Mucosa of descending colon (tissue), 3 donors: ENCODE results near the gene NAA80. TPM values are rescaled to one million over a fixed set of nuclear protein-coding genes. Genes with fewer than 3 reads are reported as not detected.

Experiments
- ATAC-seq: fragments of 200-7000 bp; cut with Tn5 transposase; one replicate; pipeline ENCODE4 v1.9.1; 2020; ENCODE audit warnings: mild to moderate bottlenecking, moderate library complexity
- DNase-seq, 3 donors: peaks; one replicate each; pipeline ENCODE4 v3.0.0-alpha.2; 2020
- H3K36me3 ChIP-seq: fragments of 200-600 bp; one replicate; pipeline ENCODE4 v1.8.0; 2021; ENCODE audit warnings: low read depth, mild to moderate bottlenecking
- H3K4me1 ChIP-seq: fragments of 200-600 bp; one replicate; pipeline ENCODE4 v1.8.0; 2021; ENCODE audit warnings: low read depth, mild to moderate bottlenecking
- H3K4me3 ChIP-seq: fragments of 200-600 bp; one replicate; pipeline ENCODE4 v1.8.0; 2021; ENCODE audit warnings: mild to moderate bottlenecking
- H3K9me3 ChIP-seq: fragments of 200-600 bp; one replicate; pipeline ENCODE4 v1.8.0; 2021; ENCODE audit warnings: mild to moderate bottlenecking
- intact Hi-C, 2 donors: fragments of 100-400 bp; cut with DNase I in 1 of 2; cut with micrococcal nuclease in 1 of 2; formaldehyde crosslinking; loops; one replicate each; pipeline versions ENCODE4 v1.11.0 to v1.11.1; 2022; cut with DNase I, micrococcal nuclease
- total RNA-seq, 3 donors: library from RNA; stranded (reverse); fragmentation: NEBNext Ultra II Directional in 2 of 3; extraction: Animal tissue kit (Norgen Biotek cat#: 25700) in 2 of 3; gene quantifications; one replicate each; pipeline versions ENCODE4 v1.2.1 to v1.2.4, GENCODE V29; 2021 to 2023
- TF ChIP-seq, protein P1 (sequence below): fragments of 200-600 bp; IDR thresholded peaks from one replicate; pipeline ENCODE4 v1.8.0; 2022; ENCODE audit warnings: antibody characterized with exemption, mild to moderate bottlenecking
- donor health status: DM: no; HTN: no; CAD: no; lungs with moderate emphysema.
- donor health status: DM: no; HTN: no; CAD: no.
- donor health status: DM: no; HTN: yes; CAD: no.

Gene NAA80
- total RNA-seq, 3 donors from 2014 or later = 7.0 to 10.1 (median 8.4) TPM

DNA sequence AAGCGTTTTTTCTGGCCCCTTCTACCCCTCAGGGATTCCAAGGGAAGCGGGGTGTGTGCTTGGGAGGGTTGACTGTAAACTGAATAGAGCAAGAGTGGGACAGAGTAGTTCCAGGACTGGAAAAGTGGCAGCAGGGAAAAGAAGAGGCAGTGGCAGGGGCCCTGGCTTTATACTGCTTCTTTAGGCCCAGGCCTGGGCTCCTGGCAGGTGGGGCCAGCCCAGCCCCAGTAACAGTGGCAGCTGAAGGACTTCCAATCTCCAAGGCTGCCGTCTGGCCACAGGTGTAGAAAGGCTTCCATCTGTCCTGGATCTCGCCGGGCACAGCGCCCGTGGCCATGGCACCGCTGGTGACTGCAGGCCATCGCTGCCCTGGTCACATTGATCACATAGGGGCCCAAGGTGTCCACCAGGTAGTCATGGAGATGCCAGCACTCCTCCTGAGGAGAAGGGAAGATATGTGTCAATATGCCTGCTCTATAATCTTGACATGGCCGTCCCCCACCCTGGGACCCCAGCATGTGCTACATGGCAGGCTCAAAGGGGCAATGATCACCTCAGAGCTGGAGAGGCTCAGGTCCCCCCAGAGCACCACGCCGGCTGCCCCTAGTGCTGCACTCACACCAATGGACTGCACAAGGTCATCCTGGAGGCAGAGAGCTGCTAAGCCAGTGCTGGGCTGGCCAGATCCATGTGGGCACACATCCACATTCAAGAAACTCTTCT is 6.0 kb downstream of the NAA80 start:
- no peaks in the 10 kb centered on the region for H3K9me3 ChIP-seq
- no peak for ATAC-seq
- TF ChIP-seq, protein P1, sequence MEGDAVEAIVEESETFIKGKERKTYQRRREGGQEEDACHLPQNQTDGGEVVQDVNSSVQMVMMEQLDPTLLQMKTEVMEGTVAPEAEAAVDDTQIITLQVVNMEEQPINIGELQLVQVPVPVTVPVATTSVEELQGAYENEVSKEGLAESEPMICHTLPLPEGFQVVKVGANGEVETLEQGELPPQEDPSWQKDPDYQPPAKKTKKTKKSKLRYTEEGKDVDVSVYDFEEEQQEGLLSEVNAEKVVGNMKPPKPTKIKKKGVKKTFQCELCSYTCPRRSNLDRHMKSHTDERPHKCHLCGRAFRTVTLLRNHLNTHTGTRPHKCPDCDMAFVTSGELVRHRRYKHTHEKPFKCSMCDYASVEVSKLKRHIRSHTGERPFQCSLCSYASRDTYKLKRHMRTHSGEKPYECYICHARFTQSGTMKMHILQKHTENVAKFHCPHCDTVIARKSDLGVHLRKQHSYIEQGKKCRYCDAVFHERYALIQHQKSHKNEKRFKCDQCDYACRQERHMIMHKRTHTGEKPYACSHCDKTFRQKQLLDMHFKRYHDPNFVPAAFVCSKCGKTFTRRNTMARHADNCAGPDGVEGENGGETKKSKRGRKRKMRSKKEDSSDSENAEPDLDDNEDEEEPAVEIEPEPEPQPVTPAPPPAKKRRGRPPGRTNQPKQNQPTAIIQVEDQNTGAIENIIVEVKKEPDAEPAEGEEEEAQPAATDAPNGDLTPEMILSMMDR = no peak
- DNase-seq = peak in 2 of 3 donors; percentile 51 to 59
- peaks cover 4% of the 10 kb centered on the region for H3K36me3 ChIP-seq
- intact Hi-C loops = no loop called here
- H3K4me3 ChIP-seq = no peak overlapping the region
- peaks cover 17% of the 10 kb centered on the region for H3K4me1 ChIP-seq

DNA sequence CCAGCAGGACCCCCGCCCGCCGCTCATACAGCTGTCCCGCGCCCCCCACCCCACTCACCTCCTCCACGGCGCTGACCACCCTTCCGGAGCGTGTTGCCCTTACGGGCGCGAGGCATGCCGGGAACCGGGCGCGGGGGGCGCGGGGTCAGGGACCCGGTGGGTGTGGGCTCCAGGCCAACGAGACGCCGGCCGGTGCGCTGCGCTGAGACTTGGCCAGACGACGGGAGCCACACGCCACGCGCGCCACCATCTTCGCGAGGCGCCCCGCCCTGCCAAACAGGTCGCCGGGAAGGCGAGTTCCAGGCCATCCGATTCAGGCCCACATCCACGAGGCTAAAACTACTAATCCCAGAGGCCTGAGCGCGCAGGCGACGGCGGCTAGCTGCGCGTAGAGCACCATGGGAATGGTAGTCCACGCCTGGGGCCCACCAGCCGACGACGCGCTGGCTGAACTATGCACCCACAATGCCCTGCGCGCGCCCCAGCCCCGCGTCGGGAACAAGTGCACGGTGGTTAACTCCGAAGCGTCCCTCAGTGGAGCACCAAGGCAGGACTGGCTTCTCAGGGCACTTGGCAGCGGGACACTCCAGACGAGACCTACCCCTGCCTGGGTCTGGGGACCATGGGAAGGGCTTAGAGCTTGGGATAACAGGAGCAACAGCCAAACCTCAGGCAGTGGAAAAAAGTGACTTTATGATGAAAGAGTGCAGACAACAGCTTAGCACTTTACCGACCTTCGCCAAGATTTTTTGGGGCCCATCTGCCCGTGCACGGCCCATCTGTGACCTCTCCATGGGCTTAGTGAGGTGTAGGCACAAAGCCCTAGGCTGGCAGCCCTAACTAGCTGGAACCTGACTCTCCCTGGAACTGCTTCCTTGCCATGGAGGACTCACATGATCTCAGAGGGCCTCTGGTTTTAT is 6.8 kb downstream of the NAA80 start, which contains the start of gene IFRD2:
IFRD2 (minus strand) TSS at position 271 of the 920 bp plus-strand sequence; CDS start at position 116, 155 bp downstream.
- intact Hi-C loops = no loop called here
- peaks cover 4% of the 10 kb centered on the region for H3K36me3 ChIP-seq
- DNase-seq = peak; percentile 97 to 99 (median 97)
- no peaks in the 10 kb centered on the region for H3K9me3 ChIP-seq
- TF ChIP-seq, protein P1 = no peak
- peak within 1 kb of the TSS; percentile 61 for H3K4me3 ChIP-seq
- H3K4me1 ChIP-seq = peaks cover 16% of the 10 kb centered on the region
- peak; percentile 93 for ATAC-seq

DNA sequence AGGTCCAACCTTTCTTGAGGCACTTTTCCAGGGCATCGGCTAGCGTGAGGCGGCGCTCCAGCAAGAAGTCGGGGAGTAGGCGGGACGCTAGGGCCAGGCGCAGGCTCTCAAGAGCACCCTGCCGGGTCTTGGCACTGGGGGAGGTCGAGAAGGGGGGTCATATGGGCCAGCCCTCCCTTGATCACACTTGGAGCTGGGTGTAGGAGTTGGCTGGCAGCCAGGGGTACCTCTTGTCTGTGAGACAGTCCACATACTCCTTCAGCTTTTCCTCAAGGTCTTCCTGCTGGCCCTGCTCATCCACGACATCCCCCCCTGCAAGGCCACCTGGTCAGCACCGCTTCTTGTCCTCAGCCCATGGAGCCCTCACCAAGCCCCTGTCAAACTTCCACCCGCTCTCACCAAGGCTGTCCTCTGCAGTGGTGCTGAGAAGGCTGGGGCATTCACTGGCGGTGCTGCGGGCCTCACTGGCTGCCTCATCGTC is 9.0 kb downstream of the NAA80 start:
- Histone ChIP-seq H3K9me3 (no peaks in the 10 kb centered on the region), H3K36me3 (peaks cover 4% of the 10 kb centered on the region), H3K4me1 (peaks cover 16% of the 10 kb centered on the region), H3K4me3 (no peak overlapping the region)
- DNase-seq (peak in 2 of 3 donors; percentile 39 to 65), ATAC-seq (no peak)
- TF ChIP-seq, protein P1 = no peak
- intact Hi-C loops = no loop called here

DNA sequence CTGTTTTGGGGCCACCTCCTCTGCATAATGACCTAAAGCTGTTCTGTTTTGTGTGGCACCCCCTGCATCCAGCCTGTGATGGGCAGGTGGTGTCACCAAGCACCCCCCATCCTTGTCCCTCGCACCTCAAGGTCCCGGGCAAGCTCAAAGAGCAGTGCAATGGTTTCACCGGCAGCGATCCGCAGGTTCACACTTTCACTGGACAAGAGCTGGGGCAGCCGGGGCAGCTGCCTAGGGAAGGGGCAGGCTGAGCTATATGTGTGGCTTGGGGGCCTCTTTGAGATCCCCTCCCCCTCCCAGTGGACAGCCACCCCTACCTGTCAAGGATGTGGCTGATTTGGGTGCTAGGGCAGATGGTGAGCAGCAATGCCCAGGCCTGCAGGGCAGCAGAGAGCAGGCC is 10.1 kb downstream of the NAA80 start:
- peaks cover 4% of the 10 kb centered on the region for H3K36me3 ChIP-seq
- intact Hi-C loops = no loop called here
- no peak overlapping the region for H3K4me3 ChIP-seq
- ATAC-seq (no peak), DNase-seq (no peak)
- no peaks in the 10 kb centered on the region for H3K9me3 ChIP-seq
- peaks cover 16% of the 10 kb centered on the region for H3K4me1 ChIP-seq
- TF ChIP-seq, protein P1 = no peak

DNA sequence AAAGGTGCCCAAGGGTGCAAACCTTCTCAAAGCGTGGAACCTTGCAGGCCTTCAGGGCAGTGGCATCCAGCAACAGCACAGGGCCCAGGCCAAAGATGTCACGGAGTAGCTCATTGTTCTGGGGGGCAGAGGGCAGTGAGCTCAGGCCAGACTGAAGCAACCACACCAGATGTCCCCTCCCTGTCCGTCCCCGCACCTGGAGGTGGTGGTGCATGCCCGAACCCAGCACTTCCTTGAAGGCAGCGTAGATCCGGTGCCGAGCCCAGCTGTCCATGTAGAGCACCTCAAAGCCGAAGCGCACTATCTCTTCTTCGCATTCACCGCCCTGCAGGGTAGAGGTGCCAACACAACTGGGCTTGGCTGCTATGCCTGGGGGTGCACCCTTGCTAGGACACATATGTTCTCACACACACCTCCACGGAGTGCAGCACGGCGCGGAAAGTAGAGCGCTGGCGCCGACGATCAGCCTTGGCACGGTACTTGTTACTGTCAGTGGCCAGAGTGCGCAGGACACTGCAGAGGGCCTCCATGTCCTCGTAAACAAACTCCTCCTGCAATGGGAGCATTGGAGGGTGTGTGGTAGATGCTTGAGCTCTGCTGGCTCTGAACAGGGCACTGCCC is 10.7 kb downstream of the NAA80 start:
- Histone ChIP-seq H3K4me3 (no peak overlapping the region), H3K9me3 (no peaks in the 10 kb centered on the region), H3K4me1 (peaks cover 16% of the 10 kb centered on the region), H3K36me3 (peaks cover 4% of the 10 kb centered on the region)
- ATAC-seq (no peak), DNase-seq (peak in 1 of 3 donors; percentile 48)
- TF ChIP-seq, protein P1 = no peak
- intact Hi-C loops = no loop called here
